ENCODE results near the gene CLIP1. TPM values are rescaled to one million over a fixed set of nuclear protein-coding genes. Genes with fewer than 3 reads are reported as not detected.
"Not testable (repeated sequence)": the region's sequence is repeated elsewhere in the genome, so short reads cannot be mapped to it uniquely, and the experiment has no call there.

The CLIP1 gene
- total and polyA plus RNA-seq, 7 experiments from 2014 or later, result 13.6 to 89.3 (median 56.6) TPM

- H3K27ac Mint-ChIP-seq, result peak overlapping the region in 2 of 9 donors; percentile 32
- no peak overlapping the region for H3K4me3 Mint-ChIP-seq
- H3K27me3 Mint-ChIP-seq, result no peaks in the 10 kb centered on the region
- intact Hi-C loops (cut with micrococcal nuclease), result no loop called here
- H3K36me3 Mint-ChIP-seq, result peaks cover 4 to 43% (median 14%) of the 10 kb centered on the region in 5 donors
- peaks cover 0 to 5% (median 0%) of the 10 kb centered on the region in 7 donors for H3K4me1 Mint-ChIP-seq
- no peak for DNase-seq
- Histone ChIP-seq H3K4me3 (ENCODE audit: low read length) (no peak overlapping the region), H3K9me3 (ENCODE audit: control insufficient read depth in 2 of 3, low read length in 3 of 3) (no peaks in the 10 kb centered on the region), H3K27me3 (ENCODE audit: control insufficient read depth in 2 of 2, insufficient read depth in 2 of 2, low read length in 2 of 2) (no peaks in the 10 kb centered on the region), H3K36me3 (ENCODE audit: control insufficient read depth in 2 of 3, insufficient read depth in 3 of 3, low read length in 3 of 3) (peaks cover 0 to 37% (median 4%) of the 10 kb centered on the region in 3 experiments), H3K27ac (ENCODE audit: low read depth, low read length) (no peak overlapping the region), H3K4me1 (ENCODE audit: control insufficient read depth in 2 of 2, insufficient read depth in 2 of 2, low read length in 2 of 2) (no peaks in the 10 kb centered on the region)
- POLR2A ChIA-PET, result no interaction called here
- CTCF ChIA-PET, result interaction anchor here (0.6 kb wide), 2 partner anchors 9 to 118 kb away, joined by 3 read pairs; no protein-coding TSS in a partner anchor
- no peaks in the 10 kb centered on the region for H3K9me3 Mint-ChIP-seq
- ATAC-seq, result no peak
Observed at GRCh38 chr12:122275459-122275858, 147.0 kb downstream of the CLIP1 start.

- DNase-seq, result peak; percentile 82 to 96 (median 90)
- Histone ChIP-seq H3K27ac (ENCODE audit: low read depth, low read length) (peak within 1 kb of the TSS; percentile 95), H3K36me3 (ENCODE audit: control insufficient read depth in 2 of 3, insufficient read depth in 3 of 3, low read length in 3 of 3) (peaks cover under 1 to 27% (median 10%) of the 10 kb centered on the region in 3 experiments), H3K4me1 (ENCODE audit: control insufficient read depth in 2 of 2, insufficient read depth in 2 of 2, low read length in 2 of 2) (peaks cover 12 to 17% of the 10 kb centered on the region in 2 donors), H3K4me3 (ENCODE audit: low read length) (peak within 1 kb of the TSS; percentile 74), H3K9me3 (ENCODE audit: control insufficient read depth in 2 of 3, low read length in 3 of 3) (no peaks in the 10 kb centered on the region), H3K27me3 (ENCODE audit: control insufficient read depth in 2 of 2, insufficient read depth in 2 of 2, low read length in 2 of 2) (no peaks in the 10 kb centered on the region)
- ChIA-PET CTCF (interaction anchor here (0.6 to 1.5 kb wide), 11 partner anchors 10 to 646 kb away, joined by 3 to 10 read pairs (median 4); no protein-coding TSS in a partner anchor), POLR2A (interaction anchor here (0.5 to 2.7 kb wide), 19 partner anchors 9 to 1730 kb away, joined by 3 to 20 read pairs (median 3); partner anchors contain the start of gene DIABLO)
- Mint-ChIP-seq H3K27ac (peak within 1 kb of the TSS; percentile 98 to 100 (median 99)), H3K9me3 (peaks cover 0 to 9% (median 0%) of the 10 kb centered on the region in 11 donors), H3K36me3 (peaks cover 0 to 12% (median 10%) of the 10 kb centered on the region in 5 donors), H3K27me3 (peaks cover 0 to 6% (median 0%) of the 10 kb centered on the region in 5 donors), H3K4me1 (peaks cover 0 to 35% (median 31%) of the 10 kb centered on the region in 7 donors), H3K4me3 (peak within 1 kb of the TSS; percentile 93 to 99 (median 96))
- ATAC-seq, result peak; percentile 89
- intact Hi-C loops (cut with micrococcal nuclease), result loop anchor here (1.0 to 5.0 kb wide), 13 partner anchors 22 to 486 kb away; partner anchors contain the start of genes B3GNT4 (in 2 of the 2), DIABLO (in 2 of the 2), RSRC2 (in 2 of the 2) and CFAP251 (in 1 of the 2)
Observed at GRCh38 chr12:122266230-122266901, 156.1 kb downstream of the CLIP1 start, which contains the start of gene VPS33A. Gene VPS33A, minus strand, starts transcription at chr12:122266494. Its CDS starts 86 bp downstream, at chr12:122266408.

GRCh38 chr12:122265886-122266229 lies 156.6 kb downstream of the CLIP1 start:
- ChIA-PET CTCF (interaction anchor here (0.6 to 1.2 kb wide), 3 partner anchors 22 to 142 kb away, joined by 3 to 4 read pairs (median 3); no protein-coding TSS in a partner anchor), POLR2A (interaction anchor here (0.5 to 2.7 kb wide), 10 partner anchors 8 to 320 kb away, joined by 3 to 20 read pairs (median 3); partner anchors contain the start of gene DIABLO)
- Histone ChIP-seq H3K27ac (ENCODE audit: low read depth, low read length) (peak overlapping the region; percentile 95), H3K27me3 (ENCODE audit: control insufficient read depth in 2 of 2, insufficient read depth in 2 of 2, low read length in 2 of 2) (no peaks in the 10 kb centered on the region), H3K4me1 (ENCODE audit: control insufficient read depth in 2 of 2, insufficient read depth in 2 of 2, low read length in 2 of 2) (peaks cover 12 to 17% of the 10 kb centered on the region in 2 donors), H3K36me3 (ENCODE audit: control insufficient read depth in 2 of 3, insufficient read depth in 3 of 3, low read length in 3 of 3) (peaks cover 5 to 32% (median 9%) of the 10 kb centered on the region in 3 experiments), H3K4me3 (ENCODE audit: low read length) (peak overlapping the region; percentile 74), H3K9me3 (ENCODE audit: control insufficient read depth in 2 of 3, low read length in 3 of 3) (no peaks in the 10 kb centered on the region)
- Mint-ChIP-seq H3K27ac (peak overlapping the region; percentile 98 to 100 (median 99)), H3K4me3 (peak overlapping the region; percentile 93 to 99 (median 96)), H3K36me3 (peaks cover 0 to 15% (median 11%) of the 10 kb centered on the region in 5 donors), H3K9me3 (peaks cover 0 to 9% (median 0%) of the 10 kb centered on the region in 11 donors), H3K4me1 (peaks cover 0 to 40% (median 32%) of the 10 kb centered on the region in 7 donors), H3K27me3 (peaks cover 0 to 6% (median 0%) of the 10 kb centered on the region in 5 donors)
- DNase-seq (no peak), ATAC-seq (peak; percentile 57)
- intact Hi-C loops (cut with micrococcal nuclease), result loop anchor here (1.0 to 5.0 kb wide), 13 partner anchors 21 to 486 kb away; partner anchors contain the start of genes B3GNT4 (in 2 of the 2), DIABLO (in 2 of the 2), RSRC2 (in 2 of the 2) and CFAP251 (in 1 of the 2)

DNA sequence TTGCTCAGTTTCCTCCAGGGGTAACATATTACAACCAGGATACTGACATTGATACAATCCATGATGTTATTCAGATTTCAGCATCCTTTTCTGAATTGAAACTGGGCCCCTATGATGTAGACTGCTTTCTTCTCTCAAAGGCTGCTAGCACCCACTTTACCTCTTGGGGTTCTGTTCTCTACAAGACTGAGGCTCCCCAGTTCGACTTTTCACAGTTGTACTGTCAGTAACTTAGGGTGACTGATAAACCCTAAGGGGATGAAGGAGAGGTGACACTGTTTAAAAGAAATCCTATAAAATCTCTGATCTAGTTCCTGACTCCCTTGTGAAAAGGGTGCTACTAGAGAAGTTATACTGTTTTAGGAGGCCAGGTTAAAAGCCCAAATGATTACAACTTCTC lies 157.0 kb downstream of the CLIP1 start:
- H3K36me3 Mint-ChIP-seq, result peaks cover 0 to 17% (median 12%) of the 10 kb centered on the region in 5 donors
- peak; percentile 48 for ATAC-seq

DNA sequence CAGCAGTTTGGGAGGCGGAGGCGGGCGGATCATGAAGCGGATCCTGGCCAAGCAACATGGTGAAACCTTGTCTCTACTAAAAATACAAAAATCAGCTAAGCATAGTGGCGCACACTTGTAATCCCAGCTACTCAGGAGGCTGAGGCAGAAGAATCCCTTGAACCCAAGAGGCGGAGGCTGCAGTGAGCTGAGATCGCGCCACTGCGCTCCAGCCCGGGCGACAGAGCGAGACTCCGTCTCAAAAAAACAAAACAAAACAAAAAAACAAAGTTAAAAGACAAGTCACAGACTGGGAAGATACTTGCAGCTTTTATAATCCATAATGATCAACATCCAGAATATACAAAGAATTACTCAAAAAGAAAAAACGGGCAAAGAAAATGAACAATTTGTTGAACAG lies 161.7 kb downstream of the CLIP1 start:
- H3K27ac Mint-ChIP-seq; H3K4me1 ChIP-seq (ENCODE audit: control insufficient read depth in 2 of 2, insufficient read depth in 2 of 2, low read length in 2 of 2); H3K9me3 ChIP-seq (ENCODE audit: control insufficient read depth in 2 of 3, low read length in 3 of 3); DNase-seq; H3K9me3 Mint-ChIP-seq; CTCF ChIA-PET; H3K27me3 Mint-ChIP-seq; H3K4me3 ChIP-seq (ENCODE audit: low read length); H3K27ac ChIP-seq (ENCODE audit: low read depth, low read length); intact Hi-C loops (cut with micrococcal nuclease); ATAC-seq; H3K4me3 Mint-ChIP-seq; H3K27me3 ChIP-seq (ENCODE audit: control insufficient read depth in 2 of 2, insufficient read depth in 2 of 2, low read length in 2 of 2): not testable (repeated sequence)
- H3K36me3 ChIP-seq (ENCODE audit: control insufficient read depth in 2 of 3, insufficient read depth in 3 of 3, low read length in 3 of 3), result peaks cover 6 to 73% (median 9%) of the 10 kb centered on the region in 3 experiments
- POLR2A ChIA-PET, result interaction anchor here (1.9 kb wide), 1 partner anchor 16 kb away, joined by 8 read pairs; no protein-coding TSS in a partner anchor
- H3K36me3 Mint-ChIP-seq, result peaks cover 4 to 47% (median 22%) of the 10 kb centered on the region in 5 donors
- peaks cover 6 to 46% (median 32%) of the 10 kb centered on the region in 7 donors for H3K4me1 Mint-ChIP-seq

More for the DNA sequence above, 157.0 kb downstream of the CLIP1 start:
- Histone ChIP-seq H3K4me1 (ENCODE audit: control insufficient read depth in 2 of 2, insufficient read depth in 2 of 2, low read length in 2 of 2) (peaks cover 12 to 17% of the 10 kb centered on the region in 2 donors), H3K9me3 (ENCODE audit: control insufficient read depth in 2 of 3, low read length in 3 of 3) (no peaks in the 10 kb centered on the region), H3K27ac (ENCODE audit: low read depth, low read length) (peak overlapping the region; percentile 95), H3K27me3 (ENCODE audit: control insufficient read depth in 2 of 2, insufficient read depth in 2 of 2, low read length in 2 of 2) (no peaks in the 10 kb centered on the region), H3K36me3 (ENCODE audit: control insufficient read depth in 2 of 3, insufficient read depth in 3 of 3, low read length in 3 of 3) (peaks cover 6 to 36% (median 9%) of the 10 kb centered on the region in 3 experiments), H3K4me3 (ENCODE audit: low read length) (peak overlapping the region; percentile 74)
- peak in 6 of 9 donors; percentile 29 to 49 (median 42) for DNase-seq
- CTCF ChIA-PET, result interaction anchor here (1.0 kb wide), 1 partner anchor 21 kb away, joined by 3 read pairs; no protein-coding TSS in a partner anchor
- intact Hi-C loops (cut with micrococcal nuclease), result loop anchor here in 1 of 2 donors (5.0 kb wide), 1 partner anchor 262 kb away; the partner anchor contains the start of genes KNTC1 and RSRC2
- peaks cover 0 to 9% (median 0%) of the 10 kb centered on the region in 11 donors for H3K9me3 Mint-ChIP-seq
- H3K27me3 Mint-ChIP-seq, result peaks cover 0 to 6% (median 0%) of the 10 kb centered on the region in 5 donors
- peak overlapping the region; percentile 93 to 99 (median 96) for H3K4me3 Mint-ChIP-seq
- POLR2A ChIA-PET, result interaction anchor here (0.6 to 2.7 kb wide), 9 partner anchors 8 to 198 kb away, joined by 3 to 20 read pairs (median 3); partner anchors contain the start of gene DIABLO
- peak overlapping the region; percentile 98 to 100 (median 99) for H3K27ac Mint-ChIP-seq
- H3K4me1 Mint-ChIP-seq, result peaks cover 0 to 42% (median 32%) of the 10 kb centered on the region in 7 donors

- H3K27me3 Mint-ChIP-seq; H3K27ac ChIP-seq (ENCODE audit: low read depth, low read length); H3K9me3 Mint-ChIP-seq; H3K4me1 ChIP-seq (ENCODE audit: control insufficient read depth in 2 of 2, insufficient read depth in 2 of 2, low read length in 2 of 2); H3K4me3 Mint-ChIP-seq; H3K27me3 ChIP-seq (ENCODE audit: control insufficient read depth in 2 of 2, insufficient read depth in 2 of 2, low read length in 2 of 2); H3K9me3 ChIP-seq (ENCODE audit: control insufficient read depth in 2 of 3, low read length in 3 of 3); ATAC-seq; H3K27ac Mint-ChIP-seq; intact Hi-C loops (cut with micrococcal nuclease); H3K4me3 ChIP-seq (ENCODE audit: low read length); CTCF ChIA-PET; DNase-seq: not testable (repeated sequence)
- peaks cover 6 to 37% (median 30%) of the 10 kb centered on the region in 7 donors for H3K4me1 Mint-ChIP-seq
- peaks cover 6 to 78% (median 8%) of the 10 kb centered on the region in 3 experiments for H3K36me3 ChIP-seq (ENCODE audit: control insufficient read depth in 2 of 3, insufficient read depth in 3 of 3, low read length in 3 of 3)
- POLR2A ChIA-PET, result interaction anchor here (1.3 kb wide), 1 partner anchor 12 kb away, joined by 5 read pairs; no protein-coding TSS in a partner anchor
- peaks cover 4 to 52% (median 22%) of the 10 kb centered on the region in 5 donors for H3K36me3 Mint-ChIP-seq
Observed at GRCh38 chr12:122258939-122259338, 163.5 kb downstream of the CLIP1 start.
